Measurements from ENCODE around the gene FLNC. TPM values are rescaled to one million over a fixed set of nuclear protein-coding genes. Genes with fewer than 3 reads are reported as not detected.

The FLNC gene
- total RNA-seq, 1 donor from 2014 or later, result not detected

- intact Hi-C loops (cut with micrococcal nuclease), result no loop called here
Measured at GRCh38 chr7:128878226-128879105, 48.3 kb downstream of the FLNC start.

- intact Hi-C loops (cut with micrococcal nuclease), result no loop called here
Measured at GRCh38 chr7:128879461-128879938, 49.3 kb downstream of the FLNC start.

GRCh38 chr7:128879939-128880746 lies 49.9 kb downstream of the FLNC start:
- intact Hi-C loops (cut with micrococcal nuclease), result loop anchor here (5.0 kb wide), 1 partner anchor 268 kb away; no protein-coding TSS in a partner anchor

- intact Hi-C loops (cut with micrococcal nuclease), result loop anchor here (5.0 kb wide), 1 partner anchor 269 kb away; no protein-coding TSS in a partner anchor
Measured at GRCh38 chr7:128880791-128881457, 50.7 kb downstream of the FLNC start.

- intact Hi-C loops (cut with micrococcal nuclease), result loop anchor here (2.0 to 5.0 kb wide), 3 partner anchors 19 to 269 kb away; partner anchors contain the start of gene ATP6V1F
Measured at GRCh38 chr7:128881458-128882125, 51.4 kb downstream of the FLNC start.

GRCh38 chr7:128882134-128882533 lies 51.9 kb downstream of the FLNC start:
- intact Hi-C loops (cut with micrococcal nuclease), result loop anchor here (2.0 to 5.0 kb wide), 3 partner anchors 19 to 270 kb away; partner anchors contain the start of gene ATP6V1F

- intact Hi-C loops (cut with micrococcal nuclease), result loop anchor here (1.0 to 5.0 kb wide), 4 partner anchors 21 to 272 kb away; partner anchors contain the start of gene ATP6V1F
Measured at GRCh38 chr7:128883622-128884448, 53.6 kb downstream of the FLNC start.

GRCh38 chr7:128884561-128885369 lies 54.6 kb downstream of the FLNC start:
- intact Hi-C loops (cut with micrococcal nuclease), result loop anchor here (5.0 kb wide), 1 partner anchor 272 kb away; no protein-coding TSS in a partner anchor

- intact Hi-C loops (cut with micrococcal nuclease), result no loop called here
Measured at GRCh38 chr7:128885370-128886187, 55.4 kb downstream of the FLNC start.

GRCh38 chr7:128886391-128887168 lies 56.4 kb downstream of the FLNC start:
- intact Hi-C loops (cut with micrococcal nuclease), result no loop called here

GRCh38 chr7:128887169-128888038 lies 57.2 kb downstream of the FLNC start:
- intact Hi-C loops (cut with micrococcal nuclease), result no loop called here

GRCh38 chr7:128888039-128888755 lies 58.0 kb downstream of the FLNC start:
- intact Hi-C loops (cut with micrococcal nuclease), result no loop called here

- intact Hi-C loops (cut with micrococcal nuclease), result no loop called here
Measured at GRCh38 chr7:128888756-128889095, 58.5 kb downstream of the FLNC start.

- intact Hi-C loops (cut with micrococcal nuclease), result no loop called here
Measured at GRCh38 chr7:128889121-128889520, 58.9 kb downstream of the FLNC start.

GRCh38 chr7:128890306-128891109 lies 60.3 kb downstream of the FLNC start:
- intact Hi-C loops (cut with micrococcal nuclease), result no loop called here

All from T-helper 2 cell treated with Interferon-gamma antibody and Interleukin-4, amounts not matched to agents 100 ng/mL and 5 ng/mL, for 36 hours (primary cell).